Activated CD8-positive, alpha-beta memory T cell treated with anti-CD3 and anti-CD28 coated beads for 4 hours (primary cell): ENCODE measurements around the gene CDH16.
"Not testable (repeated sequence)": the region's sequence is repeated elsewhere in the genome, so short reads cannot be mapped to it uniquely, and the experiment has no call there.

Experiments
- DNase-seq, 2 donors: peaks; one replicate each; pipeline ENCODE4 v3.0.0-alpha.2; 2020; ENCODE audit warnings: low read depth in 2 of 2

Gene CDH16

GRCh38 chr16:66946974-66947301 lies 28.3 kb upstream of the CDH16 start:
- DNase-seq: no peak

GRCh38 chr16:66946541-66946940 lies 27.9 kb upstream of the CDH16 start:
- no peak for DNase-seq

- DNase-seq: no peak
These were observed 27.3 kb upstream of the CDH16 start for GRCh38 chr16:66945939-66946338.

DNA sequence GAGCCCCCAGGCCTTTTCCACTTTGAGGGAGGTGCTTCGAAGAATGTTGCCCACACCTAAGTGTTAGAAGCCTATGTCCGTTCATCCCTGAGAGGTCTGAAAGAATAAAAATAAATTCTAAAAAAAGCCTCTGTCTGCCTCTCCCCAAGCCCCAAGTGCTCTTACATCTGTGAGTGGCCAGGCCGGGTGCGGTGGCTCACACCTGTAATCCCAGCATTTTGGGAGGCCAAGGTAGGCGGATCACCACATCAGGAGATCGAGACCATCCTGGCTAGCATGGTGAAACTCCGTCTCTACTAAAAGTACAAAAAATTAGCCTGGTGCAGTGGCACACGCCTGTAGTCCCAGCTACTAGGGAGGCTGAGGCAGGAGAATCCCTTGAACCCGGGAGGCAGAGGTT lies 26.3 kb upstream of the CDH16 start:
- not testable (repeated sequence) for DNase-seq

DNA sequence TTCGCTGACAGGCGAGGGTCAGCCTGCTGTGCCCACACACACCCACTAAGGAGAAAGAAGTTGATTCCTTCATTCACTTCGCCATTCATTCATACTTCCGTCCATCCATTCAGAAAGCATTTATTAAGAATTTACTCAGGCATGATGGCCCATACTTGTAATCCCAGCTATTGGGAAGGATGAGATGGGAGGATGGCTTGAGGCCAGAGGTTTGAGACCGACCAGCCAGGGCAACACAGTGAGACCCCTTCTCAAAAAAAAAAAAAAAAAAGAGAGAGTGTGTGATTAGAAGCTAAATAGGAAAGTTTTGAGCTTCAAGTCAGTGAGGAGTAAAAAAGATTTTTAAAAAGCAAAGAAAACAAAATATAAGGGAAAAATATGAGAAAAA lies 25.4 kb upstream of the CDH16 start:
- DNase-seq: no peak

GRCh38 chr16:66943426-66944053 lies 24.9 kb upstream of the CDH16 start:
- no peak for DNase-seq

DNA sequence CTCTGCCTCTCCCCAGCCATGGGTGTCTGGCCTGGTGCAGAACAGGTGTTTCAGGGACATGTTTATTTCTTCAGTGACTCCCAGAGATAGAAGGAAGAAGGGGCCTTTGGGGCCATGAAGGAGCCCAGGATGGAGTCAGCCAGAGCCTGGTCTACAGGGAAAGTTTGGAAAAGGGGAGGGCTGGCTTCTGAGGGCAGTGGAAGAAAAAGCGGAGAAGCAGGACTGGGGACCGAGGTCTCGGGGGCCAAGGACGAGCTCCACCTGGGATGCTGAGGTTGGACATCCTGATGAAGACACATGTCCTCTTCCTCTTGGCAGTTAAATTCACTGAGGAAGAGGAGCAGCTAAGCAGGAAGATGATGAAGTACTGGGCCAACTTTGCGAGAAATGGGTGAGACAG lies 24.3 kb upstream of the CDH16 start:
- no peak for DNase-seq

- no peak for DNase-seq
These were observed 21.6 kb upstream of the CDH16 start for GRCh38 chr16:66940236-66940635.

DNA sequence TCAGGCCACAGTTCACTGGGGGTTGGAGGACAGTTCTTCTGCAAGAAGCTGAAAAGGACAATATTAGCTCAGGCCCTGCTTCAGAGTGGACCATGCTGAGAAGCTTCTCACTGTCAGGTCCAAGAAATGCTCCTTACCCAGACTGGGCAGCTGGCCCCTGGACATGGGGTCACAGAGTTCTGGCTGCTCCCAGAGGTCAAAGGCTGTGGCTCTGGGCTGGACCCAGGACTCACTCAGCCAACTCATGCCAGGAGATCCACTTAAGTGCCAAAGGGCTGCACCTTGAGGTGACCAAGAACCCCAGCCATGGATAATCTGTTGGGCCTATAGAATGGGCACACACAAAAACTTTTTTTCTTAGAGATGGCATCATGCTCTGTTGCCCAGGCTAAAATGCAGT lies 20.7 kb upstream of the CDH16 start:
- DNase-seq: no peak

DNA sequence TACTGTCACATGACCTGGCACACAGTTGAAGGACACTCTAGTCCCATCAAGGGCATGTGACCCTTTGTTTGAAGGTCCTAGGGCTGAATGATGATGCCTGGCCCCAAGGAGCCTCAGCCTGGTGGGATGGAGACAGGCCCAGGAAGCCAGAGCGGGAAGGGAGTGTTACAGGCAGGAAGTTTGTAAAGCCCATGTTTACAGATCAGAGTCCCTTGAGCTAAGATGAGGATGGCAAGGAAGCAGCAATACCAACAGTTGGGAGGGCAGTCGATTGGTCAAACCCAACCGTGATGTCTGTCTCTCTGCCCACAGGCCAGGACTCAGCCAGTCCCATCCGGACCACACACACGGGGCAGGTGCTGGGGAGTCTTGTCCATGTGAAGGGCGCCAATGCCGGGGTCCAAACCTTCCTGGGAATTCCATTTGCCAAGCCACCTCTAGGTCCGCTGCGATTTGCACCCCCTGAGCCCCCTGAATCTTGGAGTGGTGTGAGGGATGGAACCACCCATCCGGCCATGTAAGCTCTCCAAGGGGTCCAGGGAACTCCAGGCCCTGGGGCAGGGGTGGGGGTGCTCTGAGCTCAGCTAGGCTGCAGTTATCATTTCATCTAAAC lies 19.1 kb upstream of the CDH16 start:
- DNase-seq: no peak

DNA sequence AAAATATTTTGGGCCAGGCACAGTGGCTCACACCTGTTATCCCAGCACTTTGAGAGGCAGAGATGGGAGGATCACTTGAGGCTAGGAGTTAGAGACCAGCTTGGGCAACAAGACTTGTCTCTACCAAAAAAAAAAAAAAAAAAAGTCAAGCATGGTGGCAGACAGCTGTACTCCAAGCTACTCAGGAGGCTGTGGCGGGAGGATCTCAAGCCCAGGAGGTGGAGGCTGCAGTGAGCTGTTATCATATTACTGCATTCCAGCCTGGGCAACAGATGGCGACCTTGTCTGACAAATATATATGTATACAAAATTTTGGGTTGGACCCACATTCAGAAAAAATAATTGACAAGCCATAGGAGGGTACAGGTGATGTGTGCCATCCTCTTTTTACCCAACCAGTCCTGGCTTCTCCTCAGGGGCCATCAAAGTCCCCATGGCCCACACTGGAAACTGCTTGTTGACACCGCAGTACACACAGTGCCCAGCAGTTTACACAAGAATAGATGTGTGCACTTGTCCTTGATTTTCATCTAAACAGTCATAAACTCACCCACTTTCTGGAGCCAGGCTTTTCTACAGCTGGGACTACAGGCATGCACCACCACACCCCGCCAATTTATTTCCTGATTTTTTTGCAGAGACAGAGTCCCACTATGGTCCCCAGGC lies 18.3 kb upstream of the CDH16 start:
- no peak for DNase-seq

DNA sequence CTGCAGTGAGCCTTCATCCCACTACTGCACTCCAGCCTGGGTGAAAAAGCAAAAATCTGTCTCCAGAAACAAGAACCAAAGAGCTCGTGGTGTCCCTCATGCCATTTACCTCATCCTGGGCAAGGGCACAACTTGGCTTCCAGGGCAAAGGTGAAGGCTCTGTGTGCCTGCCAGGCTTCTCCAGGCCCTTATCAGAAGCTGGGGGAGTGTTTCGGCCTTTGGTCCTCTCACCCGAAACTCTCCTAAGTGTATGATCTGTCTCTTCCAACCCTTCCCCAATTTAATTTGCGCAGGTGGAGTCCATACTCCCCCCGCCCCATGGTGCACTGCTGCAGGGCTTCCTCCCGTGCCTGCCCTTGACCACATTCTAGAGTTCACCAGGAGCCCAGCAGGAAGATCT lies 17.8 kb upstream of the CDH16 start:
- no peak for DNase-seq

- no peak for DNase-seq
These were observed 16.8 kb upstream of the CDH16 start, which contains the start of gene CES2 for GRCh38 chr16:66935314-66936011. Gene CES2 (plus strand): TSS chr16:66935516. CDS start chr16:66935636, 120 bp downstream.

DNA sequence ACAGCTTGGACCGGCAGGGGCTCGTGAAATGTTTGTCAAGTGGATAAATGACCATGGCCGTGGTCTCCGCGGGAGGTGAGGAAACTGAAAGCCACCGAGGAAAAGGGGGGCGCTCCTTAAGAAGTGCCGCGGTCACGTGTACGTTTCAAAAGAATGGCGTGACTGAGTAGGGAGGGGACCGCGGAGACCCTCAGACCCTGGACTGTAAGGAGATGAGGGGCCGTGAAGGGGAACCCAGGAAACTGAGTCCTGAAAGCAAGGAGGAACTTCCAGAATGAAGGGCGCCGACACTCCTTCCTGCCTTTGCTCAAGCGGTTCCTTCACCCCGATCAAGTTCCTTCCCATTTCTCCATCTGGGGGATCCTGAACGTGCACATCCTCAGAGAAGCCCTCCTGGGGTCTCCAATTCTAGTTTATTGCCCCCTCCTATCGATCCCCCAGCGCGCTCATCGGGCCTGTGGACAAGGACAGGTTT lies 16.2 kb upstream of the CDH16 start:
- not testable (repeated sequence) for DNase-seq

DNA sequence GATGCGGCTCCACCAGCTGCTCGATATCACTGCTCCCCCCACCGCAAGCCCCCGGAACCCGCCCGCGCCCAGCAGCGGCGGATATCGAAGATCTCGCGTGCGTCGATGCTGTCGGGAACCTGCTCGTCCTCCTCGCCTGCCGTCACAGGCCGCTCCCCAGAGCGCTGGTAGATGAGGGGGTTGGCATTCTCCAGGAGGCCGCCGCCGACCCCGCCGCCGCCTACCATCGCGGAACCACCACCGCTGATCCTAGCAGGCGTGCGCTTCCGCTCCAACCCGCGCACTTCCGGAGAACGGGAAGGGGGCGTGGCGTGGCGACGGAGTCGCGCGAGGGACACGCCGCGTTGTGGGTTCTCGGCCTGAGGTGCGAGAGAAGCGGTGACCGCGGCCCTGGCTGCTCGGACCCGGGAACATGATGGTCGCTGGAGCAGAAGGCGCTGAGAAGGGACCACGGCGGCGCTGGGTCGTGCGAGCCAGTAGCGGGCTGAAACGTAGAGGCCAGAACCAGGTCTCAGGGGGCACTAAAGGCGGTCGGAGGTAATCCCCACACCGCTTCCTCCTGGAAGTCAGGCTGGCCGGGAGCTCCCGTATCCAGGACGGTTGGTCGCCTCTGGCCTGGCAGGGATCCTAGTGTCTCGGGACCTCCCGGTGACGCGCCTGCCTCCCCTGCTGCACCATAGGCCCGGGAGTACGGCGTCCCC lies 15.6 kb upstream of the CDH16 start, which contains the start of gene CIAO2B:
Gene CIAO2B, minus strand, starts transcription at position 265 of the 701 bp plus-strand sequence. Its CDS starts 38 bp downstream, at position 227.
- peak; percentile 79 to 80 for DNase-seq

DNA sequence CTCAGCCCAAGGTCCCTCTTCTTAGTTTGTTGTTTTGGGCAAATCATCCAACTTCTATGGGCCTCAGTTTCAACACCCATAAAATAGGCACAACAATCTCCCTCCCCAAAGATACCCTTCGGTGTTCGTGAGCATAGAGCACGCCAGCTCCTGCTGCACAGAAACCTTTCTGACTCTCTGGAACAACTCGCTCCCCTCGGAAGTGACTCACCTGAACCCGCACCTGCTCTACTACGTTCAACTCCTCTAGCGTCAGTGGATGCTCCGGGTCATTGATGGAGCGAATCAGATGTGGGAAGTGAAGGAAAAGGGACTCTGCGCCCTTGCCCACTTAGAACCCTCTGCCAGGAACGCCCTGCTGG lies 15.1 kb upstream of the CDH16 start:
- DNase-seq: peak; percentile 33 to 45

- no peak for DNase-seq
These were observed 13.4 kb upstream of the CDH16 start for GRCh38 chr16:66932076-66932475.

DNA sequence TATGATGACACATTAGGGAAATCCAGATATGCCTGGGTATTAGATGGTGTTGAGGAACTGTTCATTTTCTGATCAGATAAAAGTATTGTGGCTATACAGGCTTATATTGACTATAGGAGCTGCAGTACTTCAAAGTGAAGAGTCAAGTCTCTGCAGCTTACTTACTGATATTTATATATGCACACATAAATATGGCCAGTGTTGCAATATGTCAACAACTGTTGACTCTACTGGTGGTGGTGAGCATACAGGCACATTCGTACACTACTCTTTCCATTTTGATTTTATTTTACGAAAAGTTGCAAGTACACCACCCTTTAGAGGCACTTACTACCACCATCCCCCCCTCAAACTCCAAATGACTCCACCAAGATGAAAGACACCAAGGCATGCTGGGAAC lies 13.0 kb upstream of the CDH16 start:
- no peak for DNase-seq

DNA sequence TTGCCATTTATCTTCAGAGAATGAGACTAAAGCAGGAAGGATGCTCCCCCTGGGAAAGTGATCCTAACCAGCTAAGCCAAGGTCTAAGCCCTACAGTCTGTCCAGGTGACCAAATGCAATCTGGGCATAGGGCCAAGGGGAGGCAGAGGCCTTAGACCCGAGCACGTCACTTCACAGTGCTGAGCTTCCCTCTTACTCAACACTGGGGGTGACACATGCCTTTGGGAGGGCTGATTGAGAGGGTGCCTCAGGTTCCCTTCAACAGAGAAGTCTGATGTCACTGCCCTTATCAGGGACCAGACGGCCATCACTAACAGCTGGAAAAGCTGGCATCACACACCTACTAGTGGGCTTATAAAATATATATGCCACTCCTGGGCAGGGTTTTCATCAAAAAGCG lies 11.5 kb upstream of the CDH16 start:
- no peak for DNase-seq

- DNase-seq: no peak
These were observed 10.2 kb upstream of the CDH16 start for GRCh38 chr16:66928702-66929388.

- no peak for DNase-seq
These were observed 9.4 kb upstream of the CDH16 start for GRCh38 chr16:66927918-66928649.
